CD4-positive, alpha-beta T cell treated with Interferon alpha-2 for 1 hour (primary cell): Measurements from ENCODE around the gene SLC16A3.
"Not testable (repeated sequence)": the region's sequence is repeated elsewhere in the genome, so short reads cannot be mapped to it uniquely, and the experiment has no call there.

Source experiments
- DNase-seq, 2 donors: peaks; one replicate each; pipeline ENCODE4 v3.0.0-alpha.2; 2020 to 2022

The SLC16A3 gene

DNA sequence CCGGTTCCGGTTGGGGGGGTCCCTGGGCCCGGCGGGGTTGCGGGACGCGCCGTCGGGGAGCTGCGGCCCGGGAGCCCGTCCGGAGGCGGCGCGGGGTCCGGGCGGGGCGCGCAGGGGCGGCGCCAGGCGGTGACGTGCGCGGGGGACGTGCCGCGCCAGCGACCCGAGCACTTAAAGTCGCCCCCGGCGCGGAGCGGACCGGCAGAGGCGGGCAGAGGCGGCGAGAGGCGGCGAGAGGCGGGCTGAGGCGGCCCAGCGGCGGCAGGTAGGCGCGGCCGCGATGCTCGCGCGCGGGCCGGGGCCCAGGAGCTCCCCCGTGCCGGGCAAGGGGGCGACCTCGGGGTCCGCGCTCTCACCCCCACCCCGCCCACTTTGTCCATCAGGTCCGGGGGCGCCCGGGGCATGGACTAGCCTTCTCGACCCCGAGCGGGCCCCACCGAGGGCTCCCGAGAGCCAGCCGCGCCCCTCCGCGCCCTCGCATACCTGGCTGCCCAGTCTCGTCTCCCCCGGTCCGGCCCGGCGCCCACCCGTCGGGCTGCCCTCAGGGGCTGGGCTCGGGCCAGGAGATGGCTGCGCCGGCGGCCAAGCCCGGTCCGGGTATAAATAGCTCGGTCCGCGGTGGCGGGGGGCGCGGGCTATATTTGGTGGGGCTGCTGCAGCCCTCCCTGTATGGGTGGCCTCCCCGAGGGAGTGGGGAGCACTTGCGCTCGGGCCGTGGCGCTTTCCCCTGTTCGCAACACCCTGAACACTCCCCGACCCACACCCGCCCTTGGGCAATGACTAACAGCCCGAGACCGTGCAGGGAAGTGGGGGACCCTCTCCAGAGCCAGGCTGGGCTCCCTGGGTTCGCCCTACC is at the start of gene SLC16A3:
Gene SLC16A3, plus strand, starts transcription at position 201 of the 856 bp plus-strand sequence. CDS start 6,967 bp downstream, outside the sequence.
- DNase-seq, result peak; percentile 78 to 82

DNA sequence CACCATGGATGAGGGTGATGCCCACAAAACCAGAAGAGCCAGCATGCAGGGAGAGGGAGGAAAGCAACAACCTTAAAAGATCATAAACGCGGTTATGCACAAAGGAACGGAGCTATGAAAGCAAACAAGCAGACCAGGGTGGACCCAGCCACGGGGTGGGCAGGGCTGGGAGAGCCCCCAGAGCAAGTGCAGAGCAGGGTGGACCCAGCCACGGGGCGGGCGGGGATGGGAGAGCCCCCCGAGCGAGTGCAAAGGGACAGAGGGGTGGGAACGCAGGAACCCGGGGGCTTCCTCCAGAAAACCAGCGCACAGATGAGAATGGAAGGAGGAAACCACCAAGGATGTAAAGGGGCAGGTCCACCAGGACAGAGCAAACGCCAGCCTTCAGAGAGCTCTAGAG is 49.4 kb upstream of the SLC16A3 start:
- DNase-seq, result no peak

DNA sequence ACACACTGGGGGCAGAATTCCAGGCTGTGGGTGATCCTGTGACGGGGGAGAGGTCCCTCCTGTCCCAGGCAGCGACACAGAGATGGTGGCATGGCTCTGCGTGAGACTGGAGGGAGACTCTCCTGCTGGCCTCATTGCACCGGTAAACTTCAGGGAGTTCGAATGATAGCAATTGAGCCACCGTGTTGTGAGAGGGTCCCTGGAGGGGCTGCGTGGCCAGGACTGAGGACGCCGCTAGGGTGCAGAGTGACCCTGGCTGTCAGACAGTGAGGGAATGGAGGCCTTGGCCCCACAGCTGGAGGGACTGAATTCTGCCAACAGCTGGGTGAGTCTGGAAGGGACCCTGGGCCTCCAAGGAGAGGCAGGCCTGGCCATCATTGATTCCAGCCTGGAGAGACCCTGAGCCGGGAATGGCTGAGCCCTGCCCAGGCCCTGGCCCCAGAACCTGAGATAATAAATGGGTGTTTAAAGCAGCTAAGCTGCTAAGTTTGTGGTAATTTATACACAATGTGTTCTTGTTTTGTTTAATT is 48.8 kb upstream of the SLC16A3 start:
- DNase-seq, result no peak

DNA sequence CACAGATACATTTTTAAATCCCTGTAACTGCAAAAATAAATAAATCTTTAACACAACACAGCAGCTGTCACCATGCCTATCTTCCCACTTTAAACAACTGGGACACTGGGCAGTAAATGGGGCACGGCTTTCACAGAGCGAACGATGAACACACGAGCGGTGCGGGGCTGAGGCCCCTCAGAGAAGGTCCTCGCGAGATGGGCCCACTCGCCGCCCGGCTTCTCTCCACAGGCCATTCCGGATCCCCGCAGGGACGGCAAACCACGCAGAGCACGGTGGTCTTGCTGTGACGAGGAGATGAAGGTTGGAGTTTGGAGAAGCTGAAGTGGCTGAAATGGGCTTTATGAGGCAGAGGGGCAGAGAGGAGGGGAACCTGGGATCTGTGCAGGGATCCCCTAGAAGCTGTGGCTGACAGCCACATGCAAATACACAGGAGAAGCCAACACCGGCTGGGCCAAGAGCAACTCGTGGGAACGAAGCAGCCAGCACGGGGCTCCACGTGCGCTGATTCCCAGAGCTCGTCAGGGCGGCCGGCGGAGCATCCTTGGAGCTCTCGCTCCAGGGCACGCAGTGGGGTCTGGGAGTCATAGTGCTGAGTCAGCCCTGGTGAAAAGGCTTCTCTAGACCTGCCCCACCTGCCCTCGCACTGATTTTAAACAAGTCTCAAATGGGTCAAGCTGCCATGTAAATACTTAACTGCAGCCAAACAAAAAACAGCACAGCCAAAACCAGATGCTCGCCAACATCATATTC is 47.9 kb upstream of the SLC16A3 start:
- DNase-seq, result no peak

DNA sequence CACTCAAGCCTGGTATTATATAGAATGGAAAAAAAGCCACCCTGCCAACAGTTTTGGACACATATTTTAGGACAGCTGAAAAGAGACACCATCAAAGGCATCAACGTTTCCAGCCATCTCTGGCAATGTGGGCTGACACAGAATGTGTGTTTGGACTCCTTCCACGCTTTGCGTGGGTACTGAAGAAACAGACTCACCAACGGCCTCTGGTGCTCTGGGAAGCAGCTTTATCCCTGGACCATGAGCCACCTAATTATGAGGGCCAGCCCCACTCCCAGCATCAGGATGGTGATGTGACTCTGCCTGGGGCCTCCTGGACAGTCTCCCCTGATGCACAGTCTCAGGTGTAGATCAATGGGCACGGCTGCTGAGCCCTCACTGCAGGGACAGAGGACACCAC is 44.1 kb upstream of the SLC16A3 start:
- no peak for DNase-seq

DNA sequence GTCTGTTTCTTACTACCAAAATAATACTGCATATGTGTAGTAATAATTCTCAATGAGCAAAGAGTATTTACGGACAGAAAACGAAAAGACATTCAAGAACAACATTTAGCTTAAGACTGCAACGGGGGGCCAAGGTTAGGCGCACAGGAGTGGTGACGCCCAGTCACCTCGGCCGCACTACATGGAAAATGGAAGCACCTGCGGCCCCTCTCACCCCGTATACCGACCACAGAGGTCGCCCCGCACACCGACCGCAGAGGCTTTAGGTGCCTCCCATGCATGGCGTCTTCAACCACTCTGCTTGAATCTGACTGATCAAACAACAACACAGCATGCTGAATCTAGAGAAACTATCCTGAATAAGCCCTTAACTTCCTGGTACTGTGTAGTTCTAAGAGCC is 42.6 kb upstream of the SLC16A3 start:
- DNase-seq, result no peak

DNA sequence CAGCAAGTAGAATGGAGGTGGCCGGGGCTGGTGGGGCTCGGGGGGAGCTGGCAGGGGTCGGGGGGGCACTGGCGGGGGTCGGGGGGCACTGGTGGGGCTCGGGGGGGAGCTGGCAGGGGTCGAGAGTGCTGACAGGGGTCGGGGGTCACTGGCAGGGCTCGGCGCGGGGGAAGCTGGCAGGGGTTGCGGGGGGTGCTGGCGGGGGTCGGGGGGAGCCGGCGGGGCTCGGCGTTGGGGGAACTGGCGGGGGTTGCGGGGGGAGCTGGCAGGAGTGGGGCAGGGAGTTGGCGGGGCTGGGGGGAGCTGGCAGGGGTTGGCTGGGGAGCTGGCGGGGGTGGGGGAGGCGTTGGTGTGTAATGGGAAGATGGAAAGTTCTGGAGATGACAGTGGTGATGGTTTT is 41.3 kb upstream of the SLC16A3 start:
- DNase-seq, result no peak

DNA sequence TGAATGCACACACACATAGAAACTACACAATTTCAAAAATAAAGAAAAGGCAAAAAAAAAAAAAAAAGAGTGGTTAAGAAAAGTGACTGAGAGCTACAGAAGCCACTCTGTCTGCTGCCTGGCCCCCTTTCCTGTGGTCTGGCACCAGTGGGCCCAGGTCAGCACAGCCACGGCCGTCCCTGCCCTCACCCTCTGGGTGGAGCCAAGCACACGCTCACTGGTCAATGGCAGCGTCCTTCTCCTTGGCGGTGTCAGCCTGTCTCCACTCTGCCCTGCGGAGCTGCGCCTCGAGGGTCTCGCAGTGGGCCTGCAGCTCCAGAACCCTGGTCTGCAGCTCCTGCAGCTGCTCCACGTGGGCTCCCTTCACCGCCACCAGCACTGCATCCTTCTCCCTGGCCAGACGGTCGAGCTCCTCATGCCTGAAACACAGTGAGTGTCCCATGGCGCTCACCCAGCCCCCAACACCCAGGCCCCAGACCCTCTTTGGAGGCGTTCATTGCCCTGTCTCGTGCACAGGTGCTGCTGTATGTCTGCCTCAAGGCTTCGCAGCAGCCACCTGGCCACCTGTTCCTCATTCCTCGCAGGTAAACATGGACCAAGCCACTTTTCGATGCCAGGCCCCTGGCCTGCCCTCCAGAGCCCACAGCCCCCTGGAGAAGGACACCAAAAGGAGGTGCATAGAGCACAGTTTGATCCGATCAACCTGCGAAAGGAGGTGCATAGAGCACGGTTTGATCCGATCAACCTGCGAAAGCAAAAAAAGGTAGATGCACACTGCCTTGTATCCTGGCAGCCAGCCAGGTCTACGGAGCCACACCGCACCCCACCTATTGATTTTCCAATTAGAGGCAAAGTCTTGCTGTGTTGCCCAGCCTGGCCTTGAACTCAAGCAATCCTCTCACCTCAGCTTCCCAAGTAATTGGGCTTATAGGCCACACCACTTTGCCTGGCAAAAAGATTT is 40.6 kb upstream of the SLC16A3 start:
- no peak for DNase-seq

DNA sequence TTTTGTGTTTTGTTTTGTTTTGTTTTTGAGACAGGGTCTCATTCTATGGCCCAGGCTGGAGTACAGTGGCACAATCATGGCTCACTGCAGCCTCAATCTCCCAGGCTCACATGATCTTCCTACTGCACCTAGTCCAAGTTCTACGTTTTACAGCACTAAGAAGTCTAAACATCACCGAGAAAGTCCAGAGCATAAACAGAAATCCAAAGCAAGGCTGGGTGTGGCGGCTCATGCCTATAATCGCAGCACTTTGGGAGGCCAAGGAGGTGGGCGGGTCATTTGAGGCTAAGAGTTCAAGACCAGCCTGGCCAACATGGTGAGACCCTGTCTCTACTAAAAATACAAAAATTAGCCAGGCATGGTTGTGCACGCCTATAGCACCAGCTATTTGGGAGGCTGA is 35.8 kb upstream of the SLC16A3 start:
- not testable (repeated sequence) for DNase-seq

DNA sequence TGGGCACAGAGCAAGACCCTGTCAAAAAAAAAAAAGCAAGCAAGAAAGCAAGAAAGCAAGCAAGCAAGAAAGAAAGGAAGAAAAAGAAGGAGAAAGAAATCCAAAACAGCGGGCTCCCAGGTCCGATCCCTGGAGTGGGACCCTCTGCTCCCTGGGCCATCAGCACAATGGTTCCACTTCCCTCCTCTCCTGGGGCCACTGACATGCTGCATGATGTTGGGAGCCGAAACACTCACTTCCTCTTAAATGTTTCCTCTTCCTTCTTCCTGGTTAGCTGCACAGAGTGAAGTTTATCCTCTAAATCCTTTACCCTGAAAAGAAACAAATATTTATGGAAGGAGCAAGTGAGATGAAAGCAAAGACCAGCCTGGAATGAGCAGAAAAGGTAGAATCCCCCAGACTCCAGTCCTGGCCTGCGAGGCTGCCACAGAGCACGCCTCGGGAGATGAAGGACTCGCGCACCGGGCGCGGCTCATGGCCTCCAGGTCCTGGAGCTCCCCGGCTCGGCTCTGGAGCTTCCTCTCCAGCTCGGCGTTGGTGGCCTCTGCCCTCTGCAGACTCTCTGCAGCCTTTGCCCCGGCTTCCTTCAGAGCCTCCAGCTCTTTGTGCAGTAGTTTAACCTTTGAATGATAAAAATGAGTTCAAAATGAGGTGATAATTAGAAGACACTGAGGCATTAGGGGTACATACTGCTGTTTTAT is 35.2 kb upstream of the SLC16A3 start:
- DNase-seq, result no peak

DNA sequence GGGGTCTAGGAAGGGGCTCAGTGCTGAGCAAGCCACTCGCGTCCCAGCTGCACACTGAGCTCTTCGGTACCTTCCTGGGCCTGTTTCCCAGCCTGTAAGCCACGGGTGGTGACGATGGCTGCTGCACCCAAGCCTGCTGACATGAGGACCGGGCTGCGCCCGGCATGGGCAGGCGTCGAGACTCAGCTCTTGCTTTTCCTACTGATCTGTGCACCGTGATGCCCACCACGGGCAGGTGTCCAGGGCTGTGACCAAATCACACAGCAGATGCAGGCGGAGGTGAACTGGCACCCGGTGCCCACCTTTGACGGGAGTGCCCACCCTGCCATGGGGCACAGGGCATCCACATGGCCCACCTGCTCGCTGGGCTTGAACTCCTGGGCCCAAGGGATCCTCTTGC is 34.1 kb upstream of the SLC16A3 start:
- no peak for DNase-seq

DNA sequence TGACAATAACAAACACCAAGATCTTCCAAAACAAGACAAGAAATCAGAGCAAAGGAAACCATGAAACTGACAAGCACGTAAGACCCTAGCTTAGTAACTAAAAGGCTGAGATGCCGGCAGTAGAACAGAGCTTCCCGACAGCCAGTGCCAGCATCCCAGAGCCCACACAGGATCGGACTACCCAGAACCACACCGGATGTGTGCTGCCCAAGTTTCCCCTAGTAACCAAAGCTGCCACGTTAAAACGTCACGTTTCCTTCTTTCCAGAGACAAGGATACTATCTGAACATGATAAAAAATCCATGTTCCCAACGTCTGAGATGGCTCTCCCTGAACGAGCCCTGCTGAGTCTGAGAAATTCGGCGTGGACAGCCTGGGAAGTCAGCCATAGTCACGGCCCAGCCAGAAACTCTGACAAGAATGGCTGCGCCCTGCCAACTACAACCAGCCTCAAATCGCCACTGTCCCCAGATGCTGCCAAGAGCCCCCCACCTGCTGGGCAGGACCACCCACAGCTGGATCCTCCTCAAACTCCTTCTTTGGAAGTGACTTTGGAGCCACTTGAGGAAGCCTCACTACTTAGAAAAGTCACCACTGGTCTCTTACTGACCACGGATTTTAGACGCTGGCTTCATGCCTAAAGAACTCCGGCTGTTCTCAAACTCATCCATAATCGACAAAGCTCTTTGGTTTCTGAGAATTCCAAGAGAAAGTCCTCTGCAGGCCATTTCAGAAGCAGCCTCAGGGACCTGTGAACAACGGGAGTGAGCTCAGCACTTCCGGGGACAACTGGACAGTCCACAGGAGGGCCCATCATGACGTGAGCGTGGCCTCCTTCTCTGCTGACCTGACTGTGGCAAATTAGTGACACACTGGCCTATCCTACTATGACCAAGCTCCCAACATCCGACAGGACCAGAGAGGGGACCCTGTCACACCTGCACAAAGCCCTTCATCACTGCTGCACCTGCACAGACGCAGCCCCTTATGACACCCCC is 32.9 kb upstream of the SLC16A3 start:
- no peak for DNase-seq

DNA sequence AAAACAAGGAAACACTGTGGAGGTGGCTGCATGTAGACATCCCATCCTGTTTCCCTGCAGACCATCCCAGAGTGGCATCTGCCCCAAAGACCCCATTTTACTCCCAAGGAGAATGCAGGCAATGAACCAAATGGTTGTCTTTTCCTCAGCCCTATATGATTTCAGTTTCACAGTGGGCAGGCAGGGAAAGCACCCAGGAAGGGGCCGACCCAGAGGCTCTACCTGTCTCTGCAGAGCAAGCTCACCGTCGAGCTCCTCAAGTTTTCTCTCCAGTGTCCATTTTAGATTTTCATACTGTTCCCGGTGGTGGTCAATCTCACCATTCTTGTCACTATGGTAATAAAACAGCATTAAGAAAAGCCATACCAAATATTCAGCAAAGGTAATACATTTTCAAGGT is 30.8 kb upstream of the SLC16A3 start:
- peak in 1 of 2 donors; percentile 30 for DNase-seq

DNA sequence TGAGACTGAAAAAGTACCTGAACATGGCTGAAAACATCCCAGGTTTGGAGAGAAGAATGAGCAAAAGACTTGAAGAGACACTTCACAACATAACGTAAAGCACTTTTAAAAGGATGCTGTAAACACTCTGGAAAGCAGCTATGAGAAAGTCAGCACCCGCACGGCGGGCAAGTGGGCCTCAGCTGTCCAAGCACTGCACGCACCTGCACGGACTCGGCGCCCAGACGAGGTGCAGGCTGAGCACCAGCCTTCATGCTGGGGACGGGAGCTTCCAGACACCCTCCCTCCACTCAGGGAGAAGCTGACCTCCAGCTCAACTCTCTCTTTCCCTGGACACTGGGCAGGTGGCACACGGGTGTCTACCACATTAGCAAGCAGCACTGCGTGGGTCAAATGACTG is 29.3 kb upstream of the SLC16A3 start:
- DNase-seq, result no peak

DNA sequence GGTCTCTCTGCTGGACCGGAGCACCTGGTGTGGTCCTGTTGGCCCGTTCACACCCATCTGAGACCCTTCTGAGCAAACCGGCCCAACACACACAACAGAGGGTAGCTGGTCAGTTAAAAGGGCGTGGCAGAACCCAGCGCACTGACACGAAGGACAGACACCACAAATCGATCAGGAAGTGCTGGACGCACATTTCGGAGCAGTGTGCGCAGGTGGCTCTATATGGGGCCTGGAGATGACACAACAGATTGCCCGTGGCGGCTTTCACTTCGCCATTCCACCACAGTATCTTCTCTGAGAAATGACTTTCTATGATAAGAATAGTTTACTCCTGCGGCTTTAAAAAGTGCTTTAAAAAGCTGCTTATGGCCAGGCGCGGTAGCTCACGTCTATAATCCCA is 28.7 kb upstream of the SLC16A3 start:
- no peak for DNase-seq

DNA sequence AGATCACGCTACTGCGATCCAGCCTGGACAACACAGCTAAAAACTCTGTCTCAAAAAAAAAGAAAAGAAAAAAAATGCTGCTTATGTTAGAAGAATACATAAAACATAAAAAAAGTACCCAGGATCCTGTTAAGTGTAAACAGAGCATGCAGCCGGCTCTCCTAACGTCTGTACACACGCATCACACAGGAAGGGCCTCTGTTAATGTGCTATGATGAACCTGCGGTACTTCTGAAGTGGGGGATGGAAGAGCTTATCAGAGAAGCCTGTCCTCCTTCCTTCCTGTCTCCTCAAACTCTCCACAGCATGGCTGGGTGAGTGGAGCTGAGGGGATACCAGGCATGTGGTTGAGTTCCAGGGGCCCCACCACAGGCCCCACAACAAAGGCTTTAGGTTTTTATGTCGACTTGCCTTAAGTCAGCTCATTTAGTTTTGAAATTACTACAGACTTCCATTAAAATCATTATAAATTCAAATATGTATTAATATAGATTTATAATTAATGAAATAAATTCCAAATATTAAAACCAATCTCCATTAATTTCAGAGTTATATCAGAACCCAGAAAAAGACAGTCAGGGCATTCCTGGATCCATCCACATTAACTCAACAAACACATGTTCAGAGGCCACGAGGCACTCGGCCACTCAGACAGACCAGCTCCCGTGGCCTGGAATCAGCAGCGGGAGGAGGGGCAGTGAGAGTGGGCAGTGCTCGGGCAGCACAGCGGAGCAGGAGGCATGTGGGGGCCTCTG is 27.9 kb upstream of the SLC16A3 start:
- DNase-seq, result peak; percentile 62 to 82

DNA sequence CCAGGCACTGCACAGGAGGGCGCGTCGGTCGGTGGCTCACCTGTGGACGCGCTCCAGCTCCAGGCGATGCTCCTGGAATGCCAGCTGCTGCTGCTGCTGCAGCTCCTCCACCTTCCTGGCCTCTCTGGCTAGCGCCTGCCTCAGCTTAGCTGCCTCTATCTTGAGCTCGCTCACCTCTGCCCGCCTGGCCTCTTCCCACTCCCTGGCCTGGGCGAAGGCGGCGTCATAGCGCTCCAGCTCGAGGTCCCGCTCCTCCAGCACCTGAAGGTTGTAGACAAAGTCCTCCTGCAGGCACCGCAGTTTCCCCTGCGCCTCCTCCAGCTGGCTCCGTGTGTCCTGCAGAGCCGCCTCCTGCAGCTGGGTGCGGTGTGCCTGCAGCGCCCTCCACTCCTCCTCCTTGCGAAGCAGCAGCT is 27.3 kb upstream of the SLC16A3 start:
- DNase-seq, result no peak

DNA sequence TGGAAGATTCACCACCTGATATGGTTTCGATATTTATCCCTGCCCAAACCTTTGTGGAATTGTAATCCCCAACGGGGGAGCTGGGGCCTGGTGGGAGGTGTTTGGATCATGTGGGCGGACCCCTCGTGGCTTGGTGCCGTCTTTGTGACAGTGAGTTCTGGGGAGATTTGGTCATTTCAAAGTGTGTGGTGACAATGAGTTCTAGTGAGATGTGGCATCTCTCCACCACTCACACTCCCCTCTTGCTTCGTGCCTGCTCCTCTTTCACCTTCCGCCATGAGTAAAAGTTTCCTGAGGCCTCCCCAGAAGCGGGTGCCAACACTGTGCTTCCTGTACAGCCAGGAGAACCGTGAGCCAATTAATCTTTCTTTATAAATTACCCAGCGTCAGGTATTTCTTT is 25.9 kb upstream of the SLC16A3 start:
- DNase-seq, result no peak

DNA sequence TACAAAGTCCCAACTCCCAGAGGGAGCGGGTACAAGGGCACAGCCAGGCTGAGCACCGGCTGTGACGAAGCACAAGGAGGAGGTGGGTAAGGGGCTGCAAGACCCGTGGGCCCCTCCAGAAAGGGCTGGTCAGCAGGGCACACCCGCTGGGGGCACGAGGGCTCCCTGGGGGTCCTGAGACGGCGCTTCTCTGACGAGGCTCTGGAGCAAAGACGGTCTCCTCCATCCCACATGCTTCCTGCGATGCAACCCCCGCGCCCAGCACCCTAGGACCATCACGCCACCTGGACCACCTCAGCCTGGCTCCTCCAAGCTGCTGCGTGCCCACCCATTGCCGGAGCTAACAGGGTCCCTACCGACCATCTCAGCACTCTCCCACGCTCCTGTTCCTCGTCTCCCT is 24.9 kb upstream of the SLC16A3 start:
- DNase-seq, result no peak
